AG04450 (cell line): ENCODE results near the gene SNORC. TPM values are rescaled to one million over a fixed set of nuclear protein-coding genes. Genes with fewer than 3 reads are reported as not detected.

Experiments
- CTCF ChIA-PET: fragments of 300-600, 350-600 bp; formaldehyde crosslinking; extraction: SDS; loops from one replicate; lab custom pipeline; 2022; ENCODE audit warnings: antibody characterized with exemption, inconsistent platforms; lab: Charles Lee
- POLR2A ChIA-PET: fragments of 350-600 bp; formaldehyde crosslinking; extraction: SDS; loops from one replicate; lab custom pipeline; 2021; ENCODE audit warnings: antibody characterized with exemption, inconsistent platforms; lab: Yijun Ruan, JAX
- DNase-seq: peaks from one replicate; pipeline ENCODE4 v3.0.0-alpha.2; 2011; ENCODE audit warnings: low read depth, low spot score
- H3K27ac ChIP-seq: one replicate; pipeline ENCODE4 v1.5.1; 2012; ENCODE audit warnings: low read depth, low read length, control low read depth
- H3K27me3 ChIP-seq: one replicate; pipeline ENCODE4 v1.6.0; 2012; ENCODE audit warnings: low read length; ENCODE audit not compliant: control insufficient read depth, insufficient read depth
- H3K4me3 ChIP-seq: 2 replicates; pipeline ENCODE4 v1.5.1; 2011; ENCODE audit warnings: mild to moderate bottlenecking, low read depth, low read length, control low read depth
- H3K9me3 ChIP-seq: 2 replicates; pipeline ENCODE4 v1.5.1; 2012; ENCODE audit warnings: low read length; ENCODE audit not compliant: control insufficient read depth, insufficient read depth
- CTCF ChIP-seq: IDR thresholded peaks from 2 replicates; pipeline ENCODE4 v1.5.1; 2011; ENCODE audit warnings: low read depth, low read length, control low read depth, inconsistent platforms
- polyA plus RNA-seq: library from polyadenylated mRNA; depleted of rRNA; stranded (reverse); fragments of >200 nt; gene quantifications from 2 replicates; pipeline ENCODE4 v1.2.3, GENCODE V29; 2011

Gene SNORC
- polyA plus RNA-seq, 1 experiment = 0.48 TPM

DNA sequence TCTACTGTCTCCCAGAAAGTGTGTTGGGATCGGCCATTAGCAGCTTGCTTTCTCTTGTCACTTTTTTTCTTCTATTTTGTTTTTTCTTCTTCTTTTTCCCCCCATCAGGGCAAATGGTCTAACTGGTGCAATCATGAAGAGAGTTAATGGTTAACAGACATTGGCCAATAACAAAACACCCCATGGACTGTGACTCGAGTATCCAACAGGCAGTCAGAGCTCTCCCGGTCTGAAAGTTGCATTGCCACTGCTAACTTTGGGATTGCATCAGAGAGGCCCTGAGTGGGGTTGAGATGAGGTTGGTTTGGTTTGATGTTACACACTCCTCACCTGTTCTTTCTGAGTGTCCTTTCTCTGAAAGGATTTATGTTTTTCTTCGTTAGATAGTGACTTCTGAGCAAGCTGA is 12.9 kb upstream of the SNORC start:
- ChIA-PET POLR2A (no interaction called here), CTCF (interaction anchor here (3.0 kb wide), 1 partner anchor 197 kb away, joined by 15 read pairs; no protein-coding TSS in a partner anchor)
- H3K27me3 ChIP-seq = no peaks in the 10 kb centered on the region
- no peak for TF ChIP-seq CTCF
- no peak for DNase-seq
- H3K9me3 ChIP-seq = no peaks in the 10 kb centered on the region
- H3K4me3 ChIP-seq = no peak overlapping the region
- H3K27ac ChIP-seq = no peak overlapping the region

- ChIA-PET CTCF (interaction anchor here (0.6 to 1.9 kb wide), 3 partner anchors 43 to 391 kb away, joined by 5 to 13 read pairs (median 7); no protein-coding TSS in a partner anchor), POLR2A (no interaction called here)
- H3K4me3 ChIP-seq = no peak overlapping the region
- H3K27ac ChIP-seq = no peak overlapping the region
- TF ChIP-seq CTCF = no peak
- no peaks in the 10 kb centered on the region for H3K9me3 ChIP-seq
- no peaks in the 10 kb centered on the region for H3K27me3 ChIP-seq
- no peak for DNase-seq
Measured at GRCh38 chr2:232859385-232859916, 10.6 kb upstream of the SNORC start.

- H3K4me3 ChIP-seq = no peak overlapping the region
- H3K9me3 ChIP-seq = no peaks in the 10 kb centered on the region
- H3K27me3 ChIP-seq = no peaks in the 10 kb centered on the region
- no peak overlapping the region for H3K27ac ChIP-seq
- TF ChIP-seq CTCF = no peak
- ChIA-PET CTCF (interaction anchor here (1.9 kb wide), 1 partner anchor 390 kb away, joined by 5 read pairs; no protein-coding TSS in a partner anchor), POLR2A (no interaction called here)
- DNase-seq = no peak
Measured at GRCh38 chr2:232860593-232861241, 9.3 kb upstream of the SNORC start.

- ChIA-PET CTCF (interaction anchor here (0.6 to 1.7 kb wide), 2 partner anchors 9 to 390 kb away, joined by 3 to 5 read pairs; no protein-coding TSS in a partner anchor), POLR2A (no interaction called here)
- no peak for TF ChIP-seq CTCF
- H3K27me3 ChIP-seq = no peaks in the 10 kb centered on the region
- no peak overlapping the region for H3K4me3 ChIP-seq
- H3K27ac ChIP-seq = no peak overlapping the region
- no peaks in the 10 kb centered on the region for H3K9me3 ChIP-seq
- DNase-seq = no peak
Measured at GRCh38 chr2:232861353-232861752, 8.7 kb upstream of the SNORC start.

GRCh38 chr2:232863996-232864395 is 6.1 kb upstream of the SNORC start:
- CTCF ChIA-PET = no interaction called here
- DNase-seq = no peak
- no peak for TF ChIP-seq CTCF
- Histone ChIP-seq H3K27ac (no peak overlapping the region), H3K9me3 (no peaks in the 10 kb centered on the region), H3K4me3 (no peak overlapping the region), H3K27me3 (no peaks in the 10 kb centered on the region)
- POLR2A ChIA-PET = no interaction called here
